Gastroesophageal sphincter (tissue), 3 donors: ENCODE data around the gene AKR1D1.

Experiments
- CTCF ChIP-seq, 4 experiments: fragments of 200-600 bp in 2 of 4; fragments of 450-650 bp in 2 of 4; sonication (generic) in 1 of 4; IDR thresholded peaks; one replicate each; pipeline ENCODE4 v1.5.1; 2017 to 2019; ENCODE audit warnings: antibody characterized with exemption in 4 of 4, mild to moderate bottlenecking in 2 of 4, moderate library complexity in 2 of 4
- EP300 ChIP-seq: sonication (generic); formaldehyde crosslinking; IDR thresholded peaks from one replicate; pipeline ENCODE4 v1.6.1; 2017; ENCODE audit warnings: antibody characterized with exemption, mild to moderate bottlenecking
- POLR2A ChIP-seq, 2 donors: fragments of 450-650 bp; IDR thresholded peaks; one replicate each; pipeline ENCODE4 v1.6.1; 2017; ENCODE audit warnings: antibody characterized with exemption in 2 of 2, mild to moderate bottlenecking in 2 of 2, moderate library complexity in 1 of 2
- POLR2AphosphoS5 ChIP-seq: sonication (generic); formaldehyde crosslinking; IDR thresholded peaks from one replicate; pipeline ENCODE4 v1.6.1; 2017; ENCODE audit warnings: antibody characterized with exemption

GRCh38 chr7:138032770-138033169, 43.5 kb upstream of the AKR1D1 start:
- TF ChIP-seq CTCF (IDR thresholded peaks at IDR 0.05) (no peak), POLR2A (IDR thresholded peaks at IDR 0.05) (no peak), EP300 (no peak), POLR2AphosphoS5 (no peak)
